MCF 10A (cell line): ENCODE measurements around the gene ZNF804A. TPM values are rescaled to one million over a fixed set of nuclear protein-coding genes. Genes with fewer than 3 reads are reported as not detected.

Experiments
- BruUV-seq: library from RNA; stranded (reverse); fragments of 400-500 nt; replicated peaks from 2 replicates; lab custom pipeline; 2021; lab: Mats Ljungman, UMichigan
- CTCF ChIA-PET: fragments of 300-600 bp; sonication (Branson Sonifier 250); formaldehyde crosslinking; extraction: SDS; loops from one replicate; lab custom pipeline; 2021; ENCODE audit warnings: antibody characterized with exemption, inconsistent platforms; lab: Yijun Ruan, JAX
- POLR2A ChIA-PET: fragments of 300-600, 350-650 bp; sonication (Branson Sonifier 250); formaldehyde crosslinking; extraction: SDS; loops from one replicate; lab custom pipeline; 2020; ENCODE audit warnings: antibody characterized with exemption, inconsistent platforms; lab: Yijun Ruan, JAX
- DNase-seq: peaks from one replicate; pipeline ENCODE4 v3.0.0-alpha.2; 2018; ENCODE audit not compliant: unreplicated experiment
- H3K27ac Mint-ChIP-seq: one replicate; pipeline ENCODE4 v1.8.0; 2022; ENCODE audit warnings: mild to moderate bottlenecking, low read depth, mixed read lengths; ENCODE audit not compliant: unreplicated experiment
- H3K27me3 Mint-ChIP-seq: one replicate; pipeline ENCODE4 v1.8.0; 2022; ENCODE audit warnings: mixed read lengths; ENCODE audit not compliant: insufficient read depth, unreplicated experiment
- H3K36me3 Mint-ChIP-seq: one replicate; pipeline ENCODE4 v1.8.0; 2022; ENCODE audit warnings: mild to moderate bottlenecking, moderate library complexity, mixed read lengths; ENCODE audit not compliant: insufficient read depth, unreplicated experiment
- H3K4me1 Mint-ChIP-seq: one replicate; pipeline ENCODE4 v1.8.0; 2022; ENCODE audit warnings: mixed read lengths; ENCODE audit not compliant: insufficient read depth, unreplicated experiment
- H3K4me3 Mint-ChIP-seq: one replicate; pipeline ENCODE4 v1.8.0; 2022; ENCODE audit warnings: mild to moderate bottlenecking, moderate library complexity, mixed read lengths; ENCODE audit not compliant: unreplicated experiment
- H3K9me3 Mint-ChIP-seq: one replicate; pipeline ENCODE4 v1.8.0; 2022; ENCODE audit warnings: mixed read lengths; ENCODE audit not compliant: unreplicated experiment
- CTCF ChIP-seq: fragments of 200-600 bp; IDR thresholded peaks from one replicate; pipeline ENCODE4 v1.8.0; 2022; ENCODE audit warnings: antibody characterized with exemption, mild to moderate bottlenecking; ENCODE audit not compliant: unreplicated experiment
- intact Hi-C: fragments of 100-400 bp; cut with micrococcal nuclease; formaldehyde crosslinking; loops from 2 replicates; pipeline ENCODE4 v1.14.1; 2022
- total RNA-seq: library from RNA; stranded (reverse); gene quantifications from 2 replicates; pipeline ENCODE4 v1.2.3, GENCODE V29; 2022

The ZNF804A gene
- total RNA-seq, 1 experiment from 2014 or later: not detected

GRCh38 chr2:184830531-184830930 is 232.2 kb downstream of the ZNF804A start:
- Mint-ChIP-seq H3K27me3 (no peaks in the 10 kb centered on the region), H3K4me1 (no peaks in the 10 kb centered on the region)

GRCh38 chr2:184834699-184835397 is 236.5 kb downstream of the ZNF804A start:
- peak; percentile 8 for DNase-seq
- H3K27me3 Mint-ChIP-seq: no peaks in the 10 kb centered on the region
- TF ChIP-seq CTCF: no peak

More at GRCh38 chr2:184830531-184830930, 232.2 kb downstream of the ZNF804A start:
- Mint-ChIP-seq H3K4me3 (no peak overlapping the region), H3K27ac (no peak overlapping the region), H3K36me3 (no peaks in the 10 kb centered on the region), H3K9me3 (no peaks in the 10 kb centered on the region)
- no TSS peak for BruUV-seq
- ChIA-PET POLR2A (no interaction called here), CTCF (no interaction called here)
- no peak for DNase-seq
- TF ChIP-seq CTCF: no peak
- intact Hi-C loops: no loop called here

GRCh38 chr2:184835398-184835715 is 237.0 kb downstream of the ZNF804A start:
- H3K36me3 Mint-ChIP-seq: no peaks in the 10 kb centered on the region
- ChIA-PET CTCF (interaction anchor here (0.6 kb wide), 1 partner anchor 16 kb away, joined by 3 read pairs; no protein-coding TSS in a partner anchor), POLR2A (no interaction called here)
- no peak for DNase-seq
- H3K27me3 Mint-ChIP-seq: no peaks in the 10 kb centered on the region
- H3K27ac Mint-ChIP-seq: no peak overlapping the region
- no peaks in the 10 kb centered on the region for H3K9me3 Mint-ChIP-seq
- no peak for TF ChIP-seq CTCF
- intact Hi-C loops: no loop called here
- H3K4me3 Mint-ChIP-seq: no peak overlapping the region
- no TSS peak for BruUV-seq
- no peaks in the 10 kb centered on the region for H3K4me1 Mint-ChIP-seq

More at GRCh38 chr2:184834699-184835397, 236.5 kb downstream of the ZNF804A start:
- Mint-ChIP-seq H3K9me3 (no peaks in the 10 kb centered on the region), H3K4me3 (no peak overlapping the region), H3K4me1 (no peaks in the 10 kb centered on the region), H3K36me3 (no peaks in the 10 kb centered on the region), H3K27ac (no peak overlapping the region)
- CTCF ChIA-PET: interaction anchor here (0.6 kb wide), 1 partner anchor 16 kb away, joined by 3 read pairs; no protein-coding TSS in a partner anchor
- POLR2A ChIA-PET: no interaction called here
- BruUV-seq: no TSS peak
- intact Hi-C loops: no loop called here

- DNase-seq: no peak
- Mint-ChIP-seq H3K36me3 (no peaks in the 10 kb centered on the region), H3K4me1 (no peaks in the 10 kb centered on the region), H3K9me3 (no peaks in the 10 kb centered on the region), H3K27ac (no peak overlapping the region), H3K27me3 (no peaks in the 10 kb centered on the region), H3K4me3 (no peak overlapping the region)
- no peak for TF ChIP-seq CTCF
- intact Hi-C loops: no loop called here
- ChIA-PET POLR2A (no interaction called here), CTCF (no interaction called here)
- no TSS peak for BruUV-seq
These were observed 249.0 kb downstream of the ZNF804A start for GRCh38 chr2:184847331-184847730.
